ENCODE measurements around the gene FAM120AOS.

The FAM120AOS gene

DNA sequence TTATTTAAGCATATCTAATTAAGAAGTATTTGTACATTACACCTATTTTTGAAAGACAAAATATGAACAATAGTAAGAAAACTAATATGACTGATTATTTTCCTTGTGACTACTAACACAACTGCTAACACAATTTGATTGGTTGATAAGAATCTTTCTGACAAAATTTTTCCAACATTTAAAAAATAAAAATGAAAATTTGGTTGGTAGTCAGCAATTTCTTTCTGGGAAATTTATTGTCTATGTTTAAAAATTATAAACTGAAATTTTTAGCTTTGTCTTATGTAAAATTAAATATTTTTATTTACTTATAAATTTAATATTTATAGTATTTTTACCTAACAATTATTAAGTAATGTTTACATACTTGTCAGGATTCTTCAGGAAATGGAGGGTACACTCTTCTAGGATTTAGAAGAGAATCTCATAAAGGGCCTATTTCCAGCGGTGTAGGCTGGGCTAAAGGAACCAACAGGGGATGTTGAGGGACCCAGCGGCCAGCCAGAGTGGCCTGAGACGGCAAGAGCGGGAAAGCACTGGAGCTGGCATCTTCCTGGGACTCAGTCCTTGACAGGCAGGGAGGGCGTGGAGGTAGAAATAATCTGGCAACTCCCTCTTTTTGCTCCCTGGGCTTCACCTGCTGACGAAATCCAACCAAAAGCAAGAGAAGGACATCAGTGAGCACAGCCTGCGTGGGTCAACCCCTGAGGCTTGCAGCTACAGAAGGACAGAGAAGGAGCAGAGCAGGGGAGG, 16.6 kb downstream of the FAM120AOS start:
- no peak for DNase-seq

DNA sequence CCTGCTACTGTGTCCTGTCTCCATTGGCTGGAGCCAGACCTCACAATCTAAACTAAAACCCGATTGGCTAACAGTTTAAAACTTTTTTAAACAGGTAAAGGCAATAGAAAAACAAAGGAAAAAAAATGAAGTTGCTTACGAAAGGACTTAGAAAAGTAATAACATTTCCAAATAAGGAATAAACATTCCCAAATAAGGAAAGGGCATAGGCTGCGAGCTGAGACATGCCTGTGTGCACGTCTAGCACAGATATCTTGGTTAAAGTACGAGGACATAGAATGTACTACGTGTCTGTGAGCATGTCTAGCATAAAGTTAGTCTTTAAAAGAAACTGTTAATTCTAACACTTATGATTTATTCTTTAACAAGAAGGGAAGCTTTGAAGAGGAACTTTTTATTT, 17.2 kb downstream of the FAM120AOS start:
- DNase-seq: no peak

DNA sequence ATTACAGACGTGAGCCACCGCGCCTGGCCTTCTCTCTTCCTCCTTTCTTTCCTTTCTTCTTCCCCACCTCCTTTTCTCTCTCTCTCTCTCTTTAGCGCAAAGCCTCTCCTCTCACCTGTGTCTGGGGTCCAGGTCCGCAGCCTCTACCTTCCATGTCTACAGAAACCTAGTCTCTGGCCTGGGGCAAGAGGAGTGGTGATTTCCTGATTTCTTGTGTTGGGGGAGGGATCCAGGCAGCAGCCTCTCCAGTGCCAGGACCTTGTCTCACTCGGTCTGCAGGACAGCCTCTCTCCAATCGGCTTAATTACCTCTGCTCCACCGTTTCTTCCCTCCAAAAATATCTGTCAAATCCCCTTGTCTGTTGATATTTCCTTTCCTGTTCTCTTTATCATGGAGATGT, 18.0 kb downstream of the FAM120AOS start:
- DNase-seq: no peak

DNA sequence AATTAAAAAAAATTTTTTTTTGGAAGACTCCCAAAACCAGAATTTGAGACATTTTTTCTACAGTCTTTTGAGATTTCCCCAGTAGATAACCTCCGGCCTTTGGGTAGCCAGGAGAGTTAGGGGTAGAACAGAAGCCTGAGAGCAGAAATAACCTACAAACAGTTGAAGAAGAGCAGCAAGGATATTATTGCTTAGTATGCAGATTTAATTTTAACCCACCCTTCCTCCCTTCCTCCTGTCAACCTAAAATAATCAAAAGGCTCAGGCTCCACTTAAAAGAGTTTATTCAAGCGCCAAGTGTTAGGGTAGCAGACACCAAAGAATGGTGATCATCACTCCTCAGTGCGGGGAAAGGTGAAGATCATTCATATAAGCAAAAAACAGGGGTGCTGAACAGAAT, 19.3 kb downstream of the FAM120AOS start:
- no peak for DNase-seq

DNA sequence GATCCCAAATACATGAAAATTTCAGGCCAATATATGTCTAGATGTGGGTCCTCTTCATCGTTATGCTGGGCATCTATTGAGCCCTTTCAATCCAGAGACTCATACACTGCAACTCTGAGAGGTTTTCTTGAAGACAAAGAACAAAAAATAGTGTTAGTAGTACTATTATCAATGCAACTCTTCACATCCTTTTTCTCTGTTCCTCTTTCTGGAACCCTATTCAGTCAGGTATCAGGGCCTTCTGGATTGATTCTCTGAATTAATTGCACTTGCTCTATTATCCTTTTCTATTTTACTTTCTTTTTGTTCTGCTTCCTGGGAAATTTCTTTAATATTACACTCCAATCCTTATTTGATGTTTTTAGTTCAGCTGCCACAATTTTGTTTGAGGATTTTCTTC, 20.4 kb downstream of the FAM120AOS start:
- DNase-seq: no peak

DNA sequence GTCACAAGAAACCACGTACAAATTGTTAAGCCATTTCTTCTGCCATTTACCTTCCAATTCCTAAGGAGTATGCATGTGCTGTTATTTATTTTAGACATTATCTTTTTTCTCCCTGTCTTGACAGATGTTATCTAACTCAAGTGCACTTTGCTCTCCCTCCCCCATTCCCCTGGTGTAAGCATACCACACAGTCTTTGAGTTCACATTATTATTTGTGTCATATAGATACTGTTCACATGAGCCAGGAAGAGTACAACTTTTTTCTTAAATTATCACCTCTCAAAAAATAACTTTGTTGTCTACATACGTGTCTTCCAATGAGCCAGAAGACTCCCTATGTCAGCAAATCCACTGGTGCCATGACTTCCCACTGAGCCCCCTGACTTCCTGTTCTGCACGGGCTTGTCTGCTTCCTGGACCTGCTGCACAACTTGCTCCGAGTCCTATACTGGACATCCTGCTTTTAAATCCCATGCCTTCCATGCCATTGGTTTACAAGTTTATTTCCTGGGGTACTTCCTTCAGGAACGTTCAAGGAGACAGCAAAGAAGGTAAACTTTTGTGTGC, 21.8 kb downstream of the FAM120AOS start:
- DNase-seq: no peak

DNA sequence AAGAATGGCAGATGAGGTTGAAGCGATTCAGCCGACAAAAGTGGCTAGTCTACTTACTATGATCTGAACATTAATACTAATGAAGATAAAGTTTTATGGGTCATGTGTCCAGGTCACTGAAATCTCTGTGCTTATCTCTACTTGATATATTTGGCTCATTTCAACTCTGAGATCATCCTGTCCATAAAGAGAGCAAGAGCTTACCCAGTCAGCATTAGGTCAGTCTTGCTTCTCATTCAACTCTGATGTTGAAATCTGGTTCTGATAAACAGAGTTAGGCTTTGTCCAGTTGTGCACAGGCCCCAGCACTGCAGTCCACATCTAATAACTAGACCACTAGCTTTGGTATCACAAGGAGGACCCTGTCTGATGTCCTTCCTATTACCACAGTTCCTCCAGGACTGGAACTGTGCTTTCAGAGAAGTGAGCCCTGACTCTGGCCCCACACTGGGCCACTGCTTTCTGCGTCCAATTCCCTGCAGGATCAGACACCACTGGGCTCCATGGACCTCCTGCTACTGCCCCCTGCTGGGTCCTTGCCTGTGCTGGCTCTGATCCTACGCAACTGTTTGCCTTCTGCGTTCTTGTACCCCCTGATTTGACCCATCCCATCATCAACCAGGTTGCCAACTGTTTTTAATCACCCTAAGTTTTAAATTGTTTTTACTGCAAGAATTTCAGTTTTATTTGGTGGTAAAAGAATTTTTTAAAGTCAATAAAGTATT, 25.6 kb downstream of the FAM120AOS start:
- no peak for DNase-seq

DNA sequence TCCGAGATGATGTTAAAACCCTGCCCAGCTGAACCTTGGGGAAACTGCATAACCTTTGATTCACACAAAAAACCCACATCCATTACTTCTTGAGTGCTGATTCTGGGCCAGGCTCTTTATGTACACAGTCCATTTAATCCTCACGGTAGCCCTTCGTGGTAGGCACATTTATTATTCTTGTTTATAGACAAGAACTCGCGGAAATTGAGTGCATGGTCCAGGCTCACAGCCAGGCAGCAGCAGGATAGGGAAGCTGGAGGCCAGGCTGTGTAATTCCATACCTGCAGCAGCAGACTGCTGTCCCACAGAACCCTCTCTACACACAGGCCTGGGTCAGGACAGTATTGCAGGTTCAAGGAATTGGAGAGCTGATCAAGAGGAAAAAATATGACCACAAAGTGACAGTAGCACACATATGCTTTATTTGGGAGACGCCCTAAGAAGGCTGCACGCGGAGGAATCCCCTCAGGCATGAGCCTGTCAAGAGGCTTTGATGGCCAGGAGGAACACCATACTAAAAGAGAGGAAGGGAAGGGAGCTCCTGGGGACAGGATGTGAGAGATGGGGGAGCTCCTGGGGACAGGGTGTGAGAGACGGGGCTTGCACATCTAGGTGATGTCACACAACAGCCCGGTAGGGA, 30.3 kb downstream of the FAM120AOS start:
- DNase-seq: no peak

DNA sequence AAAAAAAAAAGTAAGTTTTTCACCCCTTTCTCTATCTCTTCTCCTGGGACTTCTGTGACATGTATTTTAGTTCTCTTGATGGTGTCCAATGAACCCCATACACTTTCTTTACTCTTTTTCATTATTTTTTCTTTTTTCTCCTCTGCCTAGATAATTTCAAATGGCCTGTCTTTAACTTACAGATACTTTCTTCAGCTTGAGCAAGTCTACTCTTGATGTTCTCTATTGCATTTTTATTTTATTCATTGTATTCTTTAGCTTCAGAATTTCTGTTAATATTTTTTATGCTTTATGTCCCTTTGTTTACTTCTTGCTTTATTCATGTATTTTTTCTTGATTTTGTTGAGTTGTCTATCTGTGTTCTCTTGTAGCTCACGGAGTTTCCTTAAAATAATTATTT, 34.4 kb downstream of the FAM120AOS start:
- no peak for DNase-seq

DNA sequence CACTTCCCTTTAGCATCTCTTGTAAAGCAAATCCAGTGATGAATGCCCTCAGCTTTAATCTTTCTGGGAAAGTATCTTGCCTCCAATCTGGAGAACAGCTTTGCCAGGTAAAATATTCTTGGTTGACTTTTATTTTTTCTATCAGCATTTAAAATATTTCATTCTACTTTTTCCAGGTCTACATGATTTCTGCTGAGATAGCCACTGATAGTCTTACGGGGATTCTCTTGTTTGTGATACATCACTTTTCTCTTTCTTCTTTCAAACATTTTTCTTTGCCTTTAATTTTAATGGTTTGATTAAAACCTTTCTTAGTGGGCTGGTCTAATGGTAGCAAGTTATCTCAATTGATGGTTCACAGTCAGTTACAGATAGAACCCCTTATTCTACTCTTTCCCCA, 35.8 kb downstream of the FAM120AOS start:
- no peak for DNase-seq

DNA sequence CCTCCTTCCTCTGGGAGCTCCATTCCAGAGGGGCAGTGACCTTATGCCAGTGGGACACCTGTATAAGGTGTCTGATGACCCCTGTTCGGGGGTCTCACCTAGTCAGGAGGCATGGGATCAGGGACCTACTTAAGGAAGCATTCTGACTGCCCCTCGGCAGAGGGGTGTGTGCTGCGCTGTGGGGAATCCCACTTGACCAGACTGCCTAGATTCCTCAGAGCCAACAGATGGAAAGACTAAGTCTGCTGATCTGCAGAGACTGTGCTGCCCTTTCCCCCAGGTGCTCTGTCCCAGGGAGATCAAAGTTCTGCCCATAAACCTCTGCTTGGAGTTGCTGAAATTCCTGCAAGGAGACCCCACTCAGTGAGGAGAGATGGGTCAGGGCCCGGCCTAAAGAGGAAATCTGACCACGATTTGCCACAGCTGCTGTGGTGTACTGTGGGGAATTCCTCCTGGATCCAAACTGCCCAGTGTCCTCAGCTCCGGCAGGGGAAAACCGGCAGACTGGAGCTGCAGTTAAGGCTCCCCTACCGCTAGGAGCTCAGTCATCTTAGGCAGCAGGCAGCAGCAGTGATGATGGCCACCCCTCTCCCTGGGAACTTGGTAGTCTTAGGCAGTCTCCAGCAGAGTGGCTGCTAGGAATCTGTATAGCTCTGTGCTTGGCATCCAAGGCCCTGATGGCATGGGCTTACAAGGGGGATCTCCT, 36.7 kb downstream of the FAM120AOS start:
- DNase-seq: no peak

DNA sequence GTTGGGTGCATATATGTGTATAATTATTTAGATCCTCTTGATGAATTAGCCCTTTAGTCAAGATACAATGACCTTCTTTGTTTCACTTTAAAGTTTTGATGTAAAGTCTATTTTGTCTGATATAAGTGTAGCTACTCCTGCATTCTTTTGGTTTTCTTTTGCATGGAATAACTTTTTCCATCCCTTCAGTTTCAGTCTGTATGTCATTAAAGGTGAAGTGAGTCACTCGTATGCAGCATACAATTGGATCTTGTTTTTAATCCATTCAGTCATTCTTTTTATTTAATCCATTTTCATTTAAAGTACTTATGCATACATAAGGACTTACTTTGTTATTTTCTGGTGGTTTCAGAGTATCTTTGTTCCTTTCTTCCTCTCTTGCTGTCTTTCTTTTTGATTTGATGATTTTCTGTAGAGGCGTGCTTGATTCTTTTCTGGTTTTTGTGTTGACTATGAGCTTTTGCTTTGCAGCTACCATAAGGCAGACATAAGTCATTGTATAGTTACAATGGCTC, 38.1 kb downstream of the FAM120AOS start:
- no peak for DNase-seq

DNA sequence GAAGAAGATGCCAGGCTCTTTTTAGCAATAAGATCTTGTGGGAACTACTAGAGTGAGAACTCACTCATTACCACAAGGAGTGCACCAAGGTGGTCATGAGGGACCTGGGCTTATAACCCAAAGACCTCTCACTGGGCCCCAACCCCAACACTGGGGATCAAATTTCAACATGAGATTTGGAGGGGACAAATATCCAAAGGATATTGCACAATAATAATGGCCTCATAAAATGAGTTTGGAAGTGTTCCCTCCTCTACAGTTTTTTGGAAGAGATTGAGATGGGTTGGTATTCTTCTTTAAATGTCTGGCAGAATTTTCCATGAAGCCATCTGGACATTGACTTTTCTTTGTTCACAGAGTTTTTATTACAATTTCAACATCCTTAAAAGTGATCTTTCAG, 39.9 kb downstream of the FAM120AOS start:
- no peak for DNase-seq

DNA sequence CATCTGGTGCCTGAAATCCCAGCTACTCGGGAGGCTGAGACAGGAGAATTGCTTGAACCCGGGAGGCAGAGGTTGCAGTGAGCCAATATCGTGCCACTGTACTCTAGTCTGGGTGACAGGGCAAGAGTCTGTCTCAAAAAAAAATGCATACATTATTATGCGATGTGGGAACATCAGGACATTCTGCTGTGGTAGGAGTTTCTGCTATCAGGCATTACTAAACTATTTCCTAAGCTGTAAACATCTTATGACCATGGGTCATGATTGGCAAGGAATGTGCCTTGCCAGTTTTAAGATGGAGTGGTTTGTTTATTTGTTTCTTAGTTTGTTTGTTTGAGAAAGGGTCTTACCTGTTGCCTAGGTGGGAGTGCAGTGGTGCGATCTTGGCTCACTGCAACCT, 47.0 kb downstream of the FAM120AOS start:
- no peak for DNase-seq

DNA sequence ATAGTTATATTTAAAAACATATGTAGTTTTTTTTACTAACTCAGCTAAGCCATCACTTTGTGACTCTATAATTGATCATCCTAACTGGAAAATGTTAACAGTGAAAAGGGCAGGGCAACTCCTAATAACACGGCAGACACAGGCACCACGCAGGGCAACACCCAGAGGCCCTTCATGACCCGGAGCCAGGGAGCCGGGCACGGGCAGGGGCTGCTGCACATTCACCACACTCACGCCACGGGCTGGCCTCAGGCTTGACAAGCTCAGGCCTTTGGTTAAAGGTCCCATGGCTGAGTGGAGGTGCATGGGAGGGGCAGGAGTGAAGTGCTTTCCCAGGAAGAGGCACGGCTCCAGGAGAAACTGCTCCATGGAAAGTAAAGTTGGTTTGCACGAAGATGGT, 54.9 kb downstream of the FAM120AOS start:
- DNase-seq: no peak

DNA sequence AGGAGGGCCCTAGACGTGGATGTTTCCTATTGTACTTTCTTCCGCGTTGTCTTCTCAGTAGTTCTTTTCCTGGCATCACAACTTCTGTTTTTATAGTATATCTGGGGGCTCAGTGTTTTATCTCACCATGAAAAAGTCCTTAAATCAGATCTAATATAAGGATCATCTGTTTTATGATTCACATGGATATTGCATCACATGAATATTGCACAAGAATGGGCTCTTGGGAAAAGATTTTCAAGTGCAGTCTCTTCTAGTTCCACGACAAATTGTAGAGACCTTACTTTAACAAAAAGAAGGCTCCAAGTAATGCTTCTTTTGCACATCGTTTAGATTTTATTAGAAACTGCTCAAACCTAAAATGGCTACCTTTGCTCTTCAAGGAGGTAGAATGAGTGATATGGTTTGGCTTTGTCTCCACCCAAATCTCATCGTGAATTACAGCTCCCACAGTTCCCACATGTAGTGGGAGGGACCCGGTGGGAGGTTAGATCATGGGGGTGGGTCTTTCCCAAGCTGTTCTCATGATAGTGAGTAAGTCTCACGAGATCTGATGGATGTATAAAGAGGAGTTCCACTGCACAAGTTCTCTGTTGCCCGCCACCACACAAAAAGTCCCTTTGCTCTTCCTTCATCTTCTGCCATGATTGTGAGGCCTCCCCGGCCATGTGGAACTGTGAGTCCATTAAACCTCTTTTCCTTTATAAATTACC, 55.6 kb downstream of the FAM120AOS start:
- no peak for DNase-seq

Measured in stimulated activated naive CD4-positive, alpha-beta T cell (primary cell).